Measurements from ENCODE around the gene NRG3.

The NRG3 gene

DNA sequence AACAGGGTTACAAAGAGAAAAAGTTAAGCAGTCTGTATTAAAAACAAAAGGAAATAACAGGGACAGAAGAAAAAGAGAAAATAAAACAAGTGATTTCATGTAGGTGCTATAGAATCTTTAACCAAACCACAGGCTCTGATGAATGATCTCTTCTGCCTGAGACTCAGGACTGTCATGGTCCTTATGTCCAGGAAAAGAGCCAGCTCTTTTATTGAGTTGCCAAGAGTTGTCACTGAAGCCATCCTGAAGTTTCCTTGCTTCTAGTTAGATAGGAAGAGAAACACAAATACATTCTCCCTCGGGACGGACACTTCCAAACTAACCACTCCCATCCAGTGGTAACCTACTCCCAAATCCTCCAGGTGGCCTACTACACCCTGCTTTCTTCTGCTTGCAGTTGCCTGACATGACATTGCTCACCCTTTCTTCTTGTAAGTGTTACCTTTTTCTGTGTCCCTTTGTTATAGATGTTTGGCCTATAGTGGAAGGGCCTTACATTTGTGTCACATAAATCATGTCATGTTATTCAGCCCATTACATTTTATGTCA is 346.7 kb downstream of the NRG3 start:
- Histone ChIP-seq H3K27me3 (ENCODE audit: control insufficient read depth, insufficient read depth, low read length) (no peaks in the 10 kb centered on the region), H3K36me3 (ENCODE audit: insufficient read depth, low read length) (no peaks in the 10 kb centered on the region), H3K9ac (ENCODE audit: low read depth, low read length) (no peak overlapping the region), H3K4me3 (ENCODE audit: low read length) (no peak overlapping the region), H3K4me1 (ENCODE audit: control insufficient read depth, insufficient read depth, low read length) (no peaks in the 10 kb centered on the region), H3K4me2 (ENCODE audit: low read length) (no peak overlapping the region), H3K9me3 (replicated peaks; ENCODE audit: low read length) (peaks cover 15% of the 10 kb centered on the region)

DNA sequence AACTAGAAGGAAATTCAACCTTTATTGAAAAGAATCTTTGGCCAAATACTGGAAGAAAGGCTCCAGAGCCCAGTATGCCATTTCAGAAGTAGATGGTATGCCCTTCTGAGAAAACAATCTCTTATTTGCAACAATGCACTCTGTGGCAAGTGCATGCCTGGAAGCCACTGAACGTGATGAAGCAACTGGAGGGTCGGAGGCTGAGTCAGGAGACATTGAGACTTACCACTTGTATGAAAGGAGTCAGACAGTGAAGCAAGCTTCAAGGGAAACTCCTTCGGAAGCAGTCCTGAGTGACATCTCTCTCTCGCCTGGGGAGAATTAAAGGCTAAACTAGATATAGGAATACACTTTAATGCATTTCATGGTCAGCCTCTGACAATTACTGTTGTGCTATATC is 353.7 kb downstream of the NRG3 start:
- H3K4me3 ChIP-seq (ENCODE audit: low read length), result no peak overlapping the region
- no peaks in the 10 kb centered on the region for H3K27me3 ChIP-seq (ENCODE audit: control insufficient read depth, insufficient read depth, low read length)
- H3K36me3 ChIP-seq (ENCODE audit: insufficient read depth, low read length), result no peaks in the 10 kb centered on the region
- H3K9me3 ChIP-seq (replicated peaks; ENCODE audit: low read length), result peaks cover 3% of the 10 kb centered on the region
- no peak overlapping the region for H3K4me2 ChIP-seq (ENCODE audit: low read length)
- H3K4me1 ChIP-seq (ENCODE audit: control insufficient read depth, insufficient read depth, low read length), result no peaks in the 10 kb centered on the region
- no peak overlapping the region for H3K9ac ChIP-seq (ENCODE audit: low read depth, low read length)

DNA sequence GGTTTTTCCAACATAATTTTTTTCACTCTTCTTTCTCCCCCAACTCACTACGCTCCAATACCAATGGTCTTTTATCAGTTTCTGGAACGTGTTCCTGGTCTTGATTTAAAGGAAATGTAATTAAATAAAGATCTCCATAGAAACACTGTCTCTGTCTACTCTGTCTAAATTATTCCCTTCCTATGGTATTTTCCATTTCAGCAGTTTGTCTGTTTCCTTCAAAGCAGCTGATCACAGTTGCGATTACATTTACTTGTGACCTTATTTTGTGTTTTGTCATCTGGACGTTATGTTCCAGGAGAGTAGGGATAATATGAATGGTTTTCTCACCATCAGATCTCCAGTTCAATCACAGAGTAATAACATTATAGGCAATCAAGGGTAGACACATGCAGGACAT is 359.2 kb downstream of the NRG3 start:
- no peak overlapping the region for H3K4me2 ChIP-seq (ENCODE audit: low read length)
- H3K9ac ChIP-seq (ENCODE audit: low read depth, low read length), result no peak overlapping the region
- H3K9me3 ChIP-seq (replicated peaks; ENCODE audit: low read length), result no peaks in the 10 kb centered on the region
- H3K4me3 ChIP-seq (ENCODE audit: low read length), result no peak overlapping the region
- H3K4me1 ChIP-seq (ENCODE audit: control insufficient read depth, insufficient read depth, low read length), result no peaks in the 10 kb centered on the region
- no peaks in the 10 kb centered on the region for H3K36me3 ChIP-seq (ENCODE audit: insufficient read depth, low read length)
- no peaks in the 10 kb centered on the region for H3K27me3 ChIP-seq (ENCODE audit: control insufficient read depth, insufficient read depth, low read length)

DNA sequence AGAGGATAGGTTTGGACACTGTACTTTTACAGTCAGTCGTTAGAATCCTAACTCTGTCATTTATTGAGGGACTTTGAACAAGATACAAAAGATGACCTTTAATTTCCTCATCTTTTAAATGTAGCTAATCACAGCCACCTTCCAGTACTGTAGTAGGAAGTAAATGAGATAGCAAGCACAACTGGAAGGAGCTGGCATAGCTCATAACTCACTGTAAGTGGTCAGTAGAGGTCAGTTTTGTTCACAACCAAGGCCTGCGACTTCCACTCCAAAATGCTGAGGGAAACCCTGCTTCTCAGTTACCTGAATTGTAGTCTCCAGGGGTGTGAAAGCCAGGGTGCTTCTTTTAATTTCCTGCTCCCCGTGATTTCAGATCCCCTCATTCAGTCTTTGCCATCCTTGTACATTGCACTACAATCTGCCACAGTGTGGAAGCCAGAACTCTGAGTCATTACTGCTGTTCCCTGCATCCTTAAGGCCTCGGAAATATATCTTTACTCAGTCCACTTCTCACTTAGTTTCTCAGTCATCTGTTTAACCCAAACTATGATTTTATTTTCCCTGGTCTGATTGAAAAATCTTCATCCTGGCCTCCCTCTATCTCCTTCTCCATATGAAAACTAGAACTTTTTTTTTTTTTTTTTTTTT is 361.2 kb downstream of the NRG3 start:
- H3K27me3 ChIP-seq (ENCODE audit: control insufficient read depth, insufficient read depth, low read length), result no peaks in the 10 kb centered on the region
- H3K4me3 ChIP-seq (ENCODE audit: low read length), result no peak overlapping the region
- no peak overlapping the region for H3K4me2 ChIP-seq (ENCODE audit: low read length)
- H3K9me3 ChIP-seq (replicated peaks; ENCODE audit: low read length), result no peaks in the 10 kb centered on the region
- H3K4me1 ChIP-seq (ENCODE audit: control insufficient read depth, insufficient read depth, low read length), result no peaks in the 10 kb centered on the region
- no peaks in the 10 kb centered on the region for H3K36me3 ChIP-seq (ENCODE audit: insufficient read depth, low read length)
- H3K9ac ChIP-seq (ENCODE audit: low read depth, low read length), result no peak overlapping the region

DNA sequence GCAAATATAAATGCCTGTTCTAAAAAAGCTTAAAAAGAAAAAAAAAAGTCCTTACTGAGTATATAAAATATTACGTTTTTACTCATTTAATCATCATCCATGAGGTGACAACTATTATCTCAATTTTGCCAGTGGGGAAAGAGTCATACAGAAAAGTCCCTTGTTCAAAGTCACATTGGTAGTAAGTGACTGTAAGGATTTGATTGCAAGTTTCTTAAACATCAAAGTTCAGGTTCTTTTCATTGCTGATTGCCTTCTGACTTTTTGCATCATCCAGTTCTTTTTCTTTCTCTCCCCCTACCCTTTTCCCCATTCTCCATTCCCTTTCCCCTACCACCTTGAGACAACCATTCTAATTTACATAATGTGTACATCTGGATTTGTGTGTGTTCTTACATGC is 363.3 kb downstream of the NRG3 start:
- no peaks in the 10 kb centered on the region for H3K4me1 ChIP-seq (ENCODE audit: control insufficient read depth, insufficient read depth, low read length)
- H3K36me3 ChIP-seq (ENCODE audit: insufficient read depth, low read length), result no peaks in the 10 kb centered on the region
- H3K4me3 ChIP-seq (ENCODE audit: low read length), result no peak overlapping the region
- H3K4me2 ChIP-seq (ENCODE audit: low read length), result no peak overlapping the region
- H3K27me3 ChIP-seq (ENCODE audit: control insufficient read depth, insufficient read depth, low read length), result no peaks in the 10 kb centered on the region
- no peaks in the 10 kb centered on the region for H3K9me3 ChIP-seq (replicated peaks; ENCODE audit: low read length)
- H3K9ac ChIP-seq (ENCODE audit: low read depth, low read length), result no peak overlapping the region

DNA sequence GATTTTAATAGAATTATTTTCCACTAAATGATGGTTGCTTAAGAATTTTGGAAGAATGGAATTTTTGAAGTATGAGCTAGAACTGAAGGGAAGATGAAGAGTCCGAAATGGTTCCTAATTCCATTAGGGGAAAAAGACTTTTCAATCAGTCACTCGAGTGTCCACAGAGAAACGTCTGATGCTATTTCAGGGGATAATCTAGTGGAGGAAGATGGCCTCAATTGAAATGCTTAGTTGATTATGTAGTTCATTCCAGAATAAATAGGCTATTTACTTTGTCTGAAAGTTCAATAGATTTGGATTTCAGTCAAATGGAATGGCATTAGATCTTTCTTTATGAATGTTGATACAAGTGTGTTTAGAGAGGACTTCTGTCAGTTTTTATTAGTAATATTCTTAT is 365.4 kb downstream of the NRG3 start:
- Histone ChIP-seq H3K4me3 (ENCODE audit: low read length) (no peak overlapping the region), H3K36me3 (ENCODE audit: insufficient read depth, low read length) (no peaks in the 10 kb centered on the region), H3K9me3 (replicated peaks; ENCODE audit: low read length) (no peaks in the 10 kb centered on the region), H3K4me1 (ENCODE audit: control insufficient read depth, insufficient read depth, low read length) (no peaks in the 10 kb centered on the region), H3K4me2 (ENCODE audit: low read length) (no peak overlapping the region), H3K27me3 (ENCODE audit: control insufficient read depth, insufficient read depth, low read length) (no peaks in the 10 kb centered on the region), H3K9ac (ENCODE audit: low read depth, low read length) (no peak overlapping the region)

DNA sequence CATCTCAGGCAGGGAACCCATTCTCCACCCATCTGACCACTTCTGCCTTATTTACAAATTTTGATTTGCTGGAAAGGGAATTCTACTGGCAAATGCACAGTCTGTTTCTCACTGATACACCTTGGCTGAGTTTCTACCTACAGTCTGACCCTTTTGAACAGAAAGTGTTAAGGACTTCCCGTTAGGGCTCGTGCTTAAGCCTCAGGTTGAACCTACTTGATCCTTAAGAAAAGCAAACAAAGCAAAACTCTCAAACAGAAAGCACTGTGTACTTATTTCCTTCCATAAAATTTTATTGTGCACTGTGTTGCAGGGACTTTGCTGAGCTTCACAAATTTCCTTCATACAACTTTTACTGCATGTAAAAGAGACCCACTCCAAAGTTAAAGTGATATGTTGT is 367.8 kb downstream of the NRG3 start:
- Histone ChIP-seq H3K27me3 (ENCODE audit: control insufficient read depth, insufficient read depth, low read length) (no peaks in the 10 kb centered on the region), H3K9me3 (replicated peaks; ENCODE audit: low read length) (no peaks in the 10 kb centered on the region), H3K4me2 (ENCODE audit: low read length) (no peak overlapping the region), H3K4me1 (ENCODE audit: control insufficient read depth, insufficient read depth, low read length) (no peaks in the 10 kb centered on the region), H3K36me3 (ENCODE audit: insufficient read depth, low read length) (no peaks in the 10 kb centered on the region), H3K9ac (ENCODE audit: low read depth, low read length) (no peak overlapping the region), H3K4me3 (ENCODE audit: low read length) (no peak overlapping the region)

DNA sequence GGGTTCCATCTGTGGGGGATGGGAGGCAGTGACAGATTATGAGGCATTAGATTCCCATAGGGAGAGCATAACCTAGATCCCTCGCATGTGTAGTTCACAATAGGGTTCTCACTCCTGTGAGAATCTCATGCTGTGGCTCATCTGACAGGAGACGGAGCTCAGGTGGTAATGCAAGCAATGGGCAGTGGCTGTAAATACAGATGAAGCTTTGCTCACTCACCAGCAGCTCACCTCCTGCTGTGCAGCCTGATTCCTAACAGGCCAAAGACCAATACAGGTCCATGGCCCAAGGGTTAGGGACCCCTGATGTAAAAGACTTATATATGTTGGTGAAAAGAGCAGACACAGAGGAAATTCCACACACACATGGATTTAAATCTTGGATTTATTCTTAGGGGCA is 370.2 kb downstream of the NRG3 start:
- no peaks in the 10 kb centered on the region for H3K27me3 ChIP-seq (ENCODE audit: control insufficient read depth, insufficient read depth, low read length)
- H3K4me3 ChIP-seq (ENCODE audit: low read length), result no peak overlapping the region
- no peaks in the 10 kb centered on the region for H3K36me3 ChIP-seq (ENCODE audit: insufficient read depth, low read length)
- H3K4me2 ChIP-seq (ENCODE audit: low read length), result no peak overlapping the region
- H3K9ac ChIP-seq (ENCODE audit: low read depth, low read length), result no peak overlapping the region
- no peaks in the 10 kb centered on the region for H3K9me3 ChIP-seq (replicated peaks; ENCODE audit: low read length)
- no peaks in the 10 kb centered on the region for H3K4me1 ChIP-seq (ENCODE audit: control insufficient read depth, insufficient read depth, low read length)

DNA sequence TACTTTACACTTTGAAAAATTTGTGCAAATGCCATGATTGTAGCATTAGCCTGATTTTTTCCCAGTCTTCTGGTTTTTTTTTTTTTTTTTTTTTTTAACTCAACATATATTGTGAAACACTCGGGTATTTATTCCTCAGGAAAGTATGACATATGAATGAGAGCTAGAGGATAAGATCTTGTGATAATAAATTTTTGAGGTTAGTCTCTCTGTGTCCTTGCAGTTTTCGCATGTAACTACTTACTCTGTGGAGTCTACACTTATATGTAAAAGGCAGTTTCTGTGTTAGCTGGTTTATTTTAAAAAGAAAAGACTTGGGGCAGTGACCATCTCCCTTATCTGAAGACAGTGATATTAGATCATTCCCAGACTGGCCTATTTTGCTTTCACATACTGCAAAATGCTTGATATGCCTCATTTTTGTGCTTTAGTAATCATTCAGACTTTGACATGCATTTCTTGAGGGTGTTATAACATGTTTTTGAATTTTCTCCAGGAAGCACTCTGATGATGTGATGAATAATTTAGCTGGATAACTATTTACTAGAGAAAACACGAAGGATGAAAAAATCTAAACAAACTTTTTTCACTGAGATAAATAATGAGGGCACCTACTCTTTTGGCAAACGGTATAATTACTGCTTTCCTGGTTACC is 371.0 kb downstream of the NRG3 start:
- H3K4me3 ChIP-seq (ENCODE audit: low read length), result no peak overlapping the region
- H3K36me3 ChIP-seq (ENCODE audit: insufficient read depth, low read length), result no peaks in the 10 kb centered on the region
- no peaks in the 10 kb centered on the region for H3K27me3 ChIP-seq (ENCODE audit: control insufficient read depth, insufficient read depth, low read length)
- H3K4me2 ChIP-seq (ENCODE audit: low read length), result no peak overlapping the region
- peaks cover 5% of the 10 kb centered on the region for H3K9me3 ChIP-seq (replicated peaks; ENCODE audit: low read length)
- H3K4me1 ChIP-seq (ENCODE audit: control insufficient read depth, insufficient read depth, low read length), result no peaks in the 10 kb centered on the region
- no peak overlapping the region for H3K9ac ChIP-seq (ENCODE audit: low read depth, low read length)

DNA sequence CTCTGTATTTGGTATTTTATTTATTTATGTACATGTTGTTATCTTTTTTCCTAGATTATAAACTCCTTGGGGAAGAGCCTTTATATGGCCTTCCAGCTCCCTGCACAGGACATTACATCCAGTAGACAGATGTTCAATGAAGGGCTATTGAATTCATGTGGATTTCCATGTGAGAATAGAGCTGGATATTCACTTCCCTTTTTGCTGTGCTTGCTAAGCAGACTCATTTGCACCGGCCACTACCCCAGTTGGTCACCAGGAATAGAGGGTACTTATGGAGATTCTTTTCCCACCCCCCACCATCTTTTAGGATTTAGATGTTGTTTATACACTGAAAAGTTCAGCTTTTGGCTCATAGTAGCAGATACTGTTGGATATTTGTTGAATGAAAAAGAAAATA is 374.1 kb downstream of the NRG3 start:
- Histone ChIP-seq H3K4me1 (ENCODE audit: control insufficient read depth, insufficient read depth, low read length) (no peaks in the 10 kb centered on the region), H3K27me3 (ENCODE audit: control insufficient read depth, insufficient read depth, low read length) (no peaks in the 10 kb centered on the region), H3K4me2 (ENCODE audit: low read length) (no peak overlapping the region), H3K9ac (ENCODE audit: low read depth, low read length) (no peak overlapping the region), H3K36me3 (ENCODE audit: insufficient read depth, low read length) (no peaks in the 10 kb centered on the region), H3K9me3 (replicated peaks; ENCODE audit: low read length) (peaks cover 7% of the 10 kb centered on the region), H3K4me3 (ENCODE audit: low read length) (no peak overlapping the region)

DNA sequence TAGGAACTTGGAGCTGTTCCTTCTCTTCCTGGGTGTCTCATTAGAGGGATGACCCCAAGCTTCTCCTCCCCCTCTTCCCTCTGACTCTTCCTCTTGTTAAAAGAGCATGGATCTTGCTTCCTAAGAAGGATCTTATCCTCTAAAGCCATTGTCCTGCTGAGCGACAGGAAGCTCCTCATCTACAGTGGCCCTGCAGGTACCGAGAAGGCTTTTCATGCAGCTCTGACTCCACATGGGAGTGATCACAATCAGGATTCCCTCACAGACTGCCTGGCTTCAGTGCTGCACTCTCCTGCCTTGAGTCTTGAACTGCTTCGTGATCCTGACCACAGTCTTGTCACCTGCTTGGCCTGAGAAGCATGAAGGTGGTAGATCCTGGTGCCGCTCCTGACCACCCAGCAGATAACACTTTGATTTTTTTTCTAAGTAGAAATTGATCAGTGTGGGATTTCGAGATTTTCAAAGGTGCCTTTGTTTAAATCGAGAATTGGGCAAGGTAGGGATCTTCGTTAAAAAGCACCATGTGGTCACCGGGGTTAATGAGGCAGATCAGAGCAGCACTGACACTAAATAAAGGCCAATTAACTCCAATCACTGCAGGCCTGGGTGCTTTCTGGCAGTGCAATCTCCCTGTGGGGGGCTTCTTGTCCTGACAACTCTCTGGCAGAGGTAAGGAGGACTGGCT is 376.4 kb downstream of the NRG3 start:
- no peaks in the 10 kb centered on the region for H3K27me3 ChIP-seq (ENCODE audit: control insufficient read depth, insufficient read depth, low read length)
- H3K36me3 ChIP-seq (ENCODE audit: insufficient read depth, low read length), result no peaks in the 10 kb centered on the region
- no peaks in the 10 kb centered on the region for H3K4me1 ChIP-seq (ENCODE audit: control insufficient read depth, insufficient read depth, low read length)
- no peak overlapping the region for H3K4me3 ChIP-seq (ENCODE audit: low read length)
- H3K9me3 ChIP-seq (replicated peaks; ENCODE audit: low read length), result peaks cover 7% of the 10 kb centered on the region
- no peak overlapping the region for H3K9ac ChIP-seq (ENCODE audit: low read depth, low read length)
- H3K4me2 ChIP-seq (ENCODE audit: low read length), result no peak overlapping the region

All from skeletal muscle satellite cell (primary cell).